PC-9 (cell line): Measurements from ENCODE around the gene C1orf74. TPM values are rescaled to one million over a fixed set of nuclear protein-coding genes. Genes with fewer than 3 reads are reported as not detected.

Source experiments
- BruUV-seq: library from RNA; stranded (reverse); fragments of 400-500 nt; replicated peaks from 2 replicates; lab custom pipeline; 2021; lab: Mats Ljungman, UMichigan
- CTCF ChIA-PET: fragments of 300-600 bp; sonication (Branson Sonifier 250); formaldehyde crosslinking; loops from one replicate; lab custom pipeline; 2022; ENCODE audit warnings: antibody characterized with exemption; lab: Charles Lee
- POLR2A ChIA-PET: fragments of 300-600 bp; sonication (Branson Sonifier 250); formaldehyde crosslinking; loops from one replicate; lab custom pipeline; 2022; ENCODE audit warnings: antibody characterized with exemption; ENCODE audit not compliant: unreplicated experiment; lab: Charles Lee
- DNase-seq, 2 experiments: peaks; one replicate each; pipeline versions ENCODE4 v3.0.0 to v3.0.0-alpha.2; 2015 to 2022; ENCODE audit warnings: mixed read lengths in 1 of 2
- H2AFZ ChIP-seq: fragments of 200-600 bp; sonication (generic); 2 replicates; pipeline ENCODE4 v1.8.1; 2017; ENCODE audit warnings: antibody characterized with exemption
- H3F3A ChIP-seq: fragments of 200-600 bp; sonication (generic); 2 replicates; pipeline ENCODE4 v1.8.1; 2017; ENCODE audit warnings: antibody characterized with exemption, mild to moderate bottlenecking, low read depth; ENCODE audit not compliant: insufficient read depth
- H3K27ac ChIP-seq: fragments of 200-600 bp; sonication (generic); 2 replicates; pipeline ENCODE4 v1.6.1; 2016; ENCODE audit warnings: mixed run types
- H3K27me3 ChIP-seq: fragments of 200-600 bp; sonication (generic); 2 replicates; pipeline ENCODE4 v1.6.1; 2016; ENCODE audit warnings: low read depth, mixed run types; ENCODE audit not compliant: insufficient read depth
- H3K36me3 ChIP-seq: fragments of 200-600 bp; sonication (generic); 2 replicates; pipeline ENCODE4 v1.6.1; 2016; ENCODE audit warnings: low read depth, mixed run types
- H3K4me1 ChIP-seq: fragments of 200-600 bp; sonication (generic); replicated peaks from 2 replicates; pipeline ENCODE4 v1.6.1; 2016; ENCODE audit warnings: mixed run types; ENCODE audit not compliant: insufficient read depth
- H3K4me2 ChIP-seq: fragments of 200-600 bp; sonication (generic); 2 replicates; pipeline ENCODE4 v1.6.1; 2017; ENCODE audit warnings: mixed run types
- H3K4me3 ChIP-seq: fragments of 200-600 bp; sonication (generic); 2 replicates; pipeline ENCODE4 v1.6.1; 2016; ENCODE audit warnings: mixed run types
- H3K79me2 ChIP-seq: fragments of 200-600 bp; sonication (generic); 2 replicates; pipeline ENCODE4 v1.6.1; 2017; ENCODE audit warnings: low read depth, mixed run types
- H3K9me2 ChIP-seq: fragments of 200-600 bp; sonication (generic); 2 replicates; pipeline ENCODE4 v1.8.1; 2017; ENCODE audit warnings: mild to moderate bottlenecking; ENCODE audit not compliant: insufficient read depth
- H3K9me3 ChIP-seq: fragments of 200-600 bp; sonication (generic); 2 replicates; pipeline ENCODE4 v1.8.1; 2016; ENCODE audit warnings: low read depth; ENCODE audit not compliant: insufficient read depth
- H4K20me1 ChIP-seq: fragments of 200-600 bp; sonication (generic); 2 replicates; pipeline ENCODE4 v1.8.1; 2017; ENCODE audit not compliant: insufficient read depth
- EZH2 ChIP-seq: fragments of 200-600 bp; sonication (generic); IDR thresholded peaks from 2 replicates; pipeline ENCODE4 v1.8.0; 2017; ENCODE audit warnings: antibody characterized with exemption, low read depth
- intact Hi-C: fragments of 100-400 bp; cut with micrococcal nuclease; formaldehyde crosslinking; loops from one replicate; pipeline ENCODE4 v1.10.0; 2022; ENCODE audit not compliant: unreplicated experiment
- total RNA-seq: library from RNA; stranded (reverse); gene quantifications from 2 replicates; pipeline ENCODE4 v1.2.3, GENCODE V29; 2021
- TF ChIP-seq, protein P1 (sequence below): fragments of 200-600 bp; sonication (generic); conservative IDR thresholded peaks from 2 replicates; pipeline ENCODE4 v1.6.1; 2017; ENCODE audit warnings: mixed run types, antibody characterized with exemption, mild to moderate bottlenecking, moderate library complexity

C1orf74 gene
- total RNA-seq, 1 experiment from 2014 or later = 5.0 TPM

DNA sequence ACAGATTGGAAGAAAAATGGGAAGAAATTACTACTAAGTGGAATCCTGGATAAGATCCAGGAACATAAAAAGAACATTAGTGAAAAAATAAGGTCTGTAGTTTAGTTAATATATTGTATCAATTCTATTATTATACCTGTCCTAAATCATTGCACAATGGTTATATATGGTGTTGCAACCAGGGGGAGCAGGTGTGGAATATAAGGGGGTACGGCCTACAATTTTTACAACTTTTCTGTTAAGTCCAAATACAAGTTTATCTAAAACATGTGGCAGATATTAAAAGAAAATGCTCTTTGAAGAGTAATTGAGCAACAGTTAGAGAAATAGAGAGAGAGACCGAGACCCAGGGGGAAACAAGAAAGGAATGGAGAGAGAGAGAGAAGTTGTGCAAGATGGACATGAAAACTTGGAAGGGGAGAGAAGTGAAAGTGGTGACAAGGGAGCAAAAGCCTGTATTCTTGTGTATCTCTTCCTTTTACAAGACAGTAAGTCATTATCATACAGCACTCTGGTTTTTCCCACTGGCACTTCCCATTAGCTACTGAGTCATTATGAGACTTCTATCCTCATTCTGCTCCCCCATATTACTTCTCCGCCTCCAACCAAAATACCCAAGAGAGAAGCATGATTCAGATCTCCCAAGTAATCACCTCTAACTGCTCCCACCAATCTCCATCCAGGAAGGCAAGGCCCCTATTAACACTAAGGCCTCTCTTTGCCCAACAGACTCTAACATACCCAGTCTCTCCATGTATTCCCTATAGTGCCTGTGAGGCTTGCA lies 50.8 kb downstream of the C1orf74 start:
- no peak overlapping the region for H3K27ac ChIP-seq
- no TSS peak for BruUV-seq
- no peaks in the 10 kb centered on the region for H3K27me3 ChIP-seq
- DNase-seq = no peak
- TF ChIP-seq, protein P1, sequence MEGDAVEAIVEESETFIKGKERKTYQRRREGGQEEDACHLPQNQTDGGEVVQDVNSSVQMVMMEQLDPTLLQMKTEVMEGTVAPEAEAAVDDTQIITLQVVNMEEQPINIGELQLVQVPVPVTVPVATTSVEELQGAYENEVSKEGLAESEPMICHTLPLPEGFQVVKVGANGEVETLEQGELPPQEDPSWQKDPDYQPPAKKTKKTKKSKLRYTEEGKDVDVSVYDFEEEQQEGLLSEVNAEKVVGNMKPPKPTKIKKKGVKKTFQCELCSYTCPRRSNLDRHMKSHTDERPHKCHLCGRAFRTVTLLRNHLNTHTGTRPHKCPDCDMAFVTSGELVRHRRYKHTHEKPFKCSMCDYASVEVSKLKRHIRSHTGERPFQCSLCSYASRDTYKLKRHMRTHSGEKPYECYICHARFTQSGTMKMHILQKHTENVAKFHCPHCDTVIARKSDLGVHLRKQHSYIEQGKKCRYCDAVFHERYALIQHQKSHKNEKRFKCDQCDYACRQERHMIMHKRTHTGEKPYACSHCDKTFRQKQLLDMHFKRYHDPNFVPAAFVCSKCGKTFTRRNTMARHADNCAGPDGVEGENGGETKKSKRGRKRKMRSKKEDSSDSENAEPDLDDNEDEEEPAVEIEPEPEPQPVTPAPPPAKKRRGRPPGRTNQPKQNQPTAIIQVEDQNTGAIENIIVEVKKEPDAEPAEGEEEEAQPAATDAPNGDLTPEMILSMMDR = no peak
- no peak for TF ChIP-seq EZH2
- H3K36me3 ChIP-seq = no peaks in the 10 kb centered on the region
- H3K9me3 ChIP-seq = no peaks in the 10 kb centered on the region
- H3K79me2 ChIP-seq = no peaks in the 10 kb centered on the region
- no peaks in the 10 kb centered on the region for H3K9me2 ChIP-seq
- POLR2A ChIA-PET = no interaction called here
- no peaks in the 10 kb centered on the region for H3K4me1 ChIP-seq
- no peaks in the 10 kb centered on the region for H3F3A ChIP-seq
- no peak overlapping the region for H3K4me3 ChIP-seq
- no peak overlapping the region for H2AFZ ChIP-seq
- intact Hi-C loops = no loop called here
- CTCF ChIA-PET = no interaction called here
- no peak overlapping the region for H3K4me2 ChIP-seq
- no peaks in the 10 kb centered on the region for H4K20me1 ChIP-seq

DNA sequence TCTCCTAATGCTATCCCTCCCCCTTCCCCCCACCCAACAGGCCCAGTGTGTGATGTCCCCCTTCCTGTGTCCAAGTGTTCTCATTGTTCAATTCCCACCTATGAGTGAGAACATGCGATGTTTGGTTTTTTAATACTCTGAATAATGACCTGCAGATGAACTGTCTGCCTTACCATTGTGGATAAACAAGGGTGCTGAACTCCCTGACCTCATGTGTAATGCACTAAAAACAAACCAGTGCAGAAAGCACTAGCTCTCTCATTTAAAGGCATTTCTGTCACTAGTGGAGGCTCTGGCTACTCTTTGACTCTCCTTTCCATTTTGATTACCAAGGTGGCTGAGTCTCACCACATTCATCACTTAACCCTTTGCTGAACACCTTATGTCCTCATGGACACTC lies 51.6 kb downstream of the C1orf74 start:
- Histone ChIP-seq H4K20me1 (no peaks in the 10 kb centered on the region), H3K4me3 (no peak overlapping the region), H3K27me3 (no peaks in the 10 kb centered on the region), H3K9me2 (no peaks in the 10 kb centered on the region), H3K9me3 (no peaks in the 10 kb centered on the region), H3K27ac (no peak overlapping the region), H3K4me2 (no peak overlapping the region), H3K4me1 (no peaks in the 10 kb centered on the region), H3F3A (no peaks in the 10 kb centered on the region), H3K36me3 (no peaks in the 10 kb centered on the region), H3K79me2 (no peaks in the 10 kb centered on the region), H2AFZ (no peak overlapping the region)
- ChIA-PET CTCF (no interaction called here), POLR2A (no interaction called here)
- intact Hi-C loops = no loop called here
- no TSS peak for BruUV-seq
- no peak for TF ChIP-seq EZH2
- TF ChIP-seq, protein P1 = no peak
- no peak for DNase-seq

DNA sequence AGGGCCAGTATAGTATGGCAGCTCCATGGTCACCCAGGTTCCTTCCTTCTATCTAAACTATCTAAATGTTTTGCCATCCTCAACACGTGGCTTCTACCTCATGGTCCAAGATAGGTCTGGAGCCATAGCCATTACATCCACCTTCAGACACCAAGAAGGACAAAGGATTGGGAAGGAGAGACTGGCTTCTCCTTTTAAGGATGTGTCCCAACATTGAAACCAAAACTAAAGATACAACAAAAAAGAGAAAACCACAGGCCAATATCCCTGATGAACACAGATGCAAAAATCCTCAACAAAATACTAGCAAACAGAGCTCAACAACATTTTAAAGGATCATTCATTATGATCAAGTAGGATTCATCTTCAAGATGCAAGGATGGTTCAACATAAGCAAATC lies 54.9 kb downstream of the C1orf74 start:
- ChIA-PET POLR2A (no interaction called here), CTCF (interaction anchor here (0.6 kb wide), 1 partner anchor 129 kb away, joined by 5 read pairs; no protein-coding TSS in a partner anchor)
- H3F3A ChIP-seq = no peaks in the 10 kb centered on the region
- no peaks in the 10 kb centered on the region for H3K79me2 ChIP-seq
- H4K20me1 ChIP-seq = no peaks in the 10 kb centered on the region
- no peak overlapping the region for H3K27ac ChIP-seq
- no peak for TF ChIP-seq EZH2
- TF ChIP-seq, protein P1 = no peak
- no peaks in the 10 kb centered on the region for H3K4me1 ChIP-seq
- H3K36me3 ChIP-seq = no peaks in the 10 kb centered on the region
- DNase-seq = no peak
- H2AFZ ChIP-seq = no peak overlapping the region
- H3K4me2 ChIP-seq = no peak overlapping the region
- no peaks in the 10 kb centered on the region for H3K9me3 ChIP-seq
- H3K27me3 ChIP-seq = no peaks in the 10 kb centered on the region
- H3K4me3 ChIP-seq = no peak overlapping the region
- intact Hi-C loops = no loop called here
- no TSS peak for BruUV-seq
- no peaks in the 10 kb centered on the region for H3K9me2 ChIP-seq

Other genes with a start within 250 kb of the C1orf74 start
- not detected in 2 replicates for gene CAMK1G, start 200.8 kb downstream of the C1orf74 start, total RNA-seq
- gene LAMB3, start 132.1 kb downstream of the C1orf74 start, total RNA-seq = 90.0 and 142 TPM in 2 replicates
- gene G0S2, start 109.1 kb downstream of the C1orf74 start, total RNA-seq = 2.4 and 4.9 TPM in 2 replicates
- not detected in 2 replicates for gene HSD11B1, start 79.7 kb downstream of the C1orf74 start, total RNA-seq
- gene TRAF3IP3, start 28.5 kb downstream of the C1orf74 start, total RNA-seq = not detected in 2 replicates
- 46.5 and 50.9 TPM in 2 replicates for gene IRF6, start 21.6 kb upstream of the C1orf74 start, total RNA-seq
- gene UTP25, start 43.4 kb upstream of the C1orf74 start, total RNA-seq = 8.2 and 9.3 TPM in 2 replicates
- 0.80 and 1.4 TPM in 2 replicates for gene SYT14, start 153.7 kb upstream of the C1orf74 start, total RNA-seq